CD4-positive, alpha-beta T cell (primary cell): ENCODE data around the gene UNC119. TPM values are rescaled to one million over a fixed set of nuclear protein-coding genes. Genes with fewer than 3 reads are reported as not detected.

ENCODE experiments used
- ATAC-seq: fragments of 200-7000 bp; cut with Tn5 transposase; one replicate; pipeline ENCODE4 v1.10.0; 2022; ENCODE audit warnings: mild to moderate bottlenecking; ENCODE audit not compliant: poor library complexity
- CTCF ChIA-PET: fragments of 350-600 bp; sonication (Branson Sonifier 250); formaldehyde crosslinking; loops from one replicate; lab custom pipeline; 2021; ENCODE audit warnings: antibody characterized with exemption, inconsistent platforms; lab: Charles Lee
- POLR2A ChIA-PET: fragments of 350-600 bp; sonication (Branson Sonifier 250); formaldehyde crosslinking; loops from one replicate; lab custom pipeline; 2021; ENCODE audit warnings: antibody characterized with exemption, inconsistent platforms; lab: Charles Lee
- DNase-seq, 14 experiments: peaks; one replicate each; pipeline ENCODE4 v3.0.0-alpha.2; 2013 to 2020; ENCODE audit warnings: mixed read lengths in 2 of 14
- H3K27ac ChIP-seq, 2 donors: one replicate each; pipeline versions ENCODE4 v1.5.1 to v1.7.0; 2013; ENCODE audit warnings: low read length in 2 of 2, low read depth in 1 of 2, mild to moderate bottlenecking in 1 of 2
- H3K27me3 ChIP-seq, 2 experiments: 1 replicate in 1 of 2; 2 replicates in 1 of 2; pipeline versions ENCODE4 v1.6.1 to v1.7.0; 2013; ENCODE audit warnings: low read length in 2 of 2, control low read depth in 1 of 2, mild to moderate bottlenecking in 1 of 2, moderate library complexity in 1 of 2; ENCODE audit not compliant: insufficient read depth in 2 of 2, control insufficient read depth in 1 of 2
- H3K36me3 ChIP-seq: one replicate; pipeline ENCODE4 v1.6.1; 2013; ENCODE audit warnings: low read length, control low read depth; ENCODE audit not compliant: insufficient read depth
- H3K4me1 ChIP-seq: one replicate; pipeline ENCODE4 v1.6.1; 2013; ENCODE audit warnings: low read length, control low read depth; ENCODE audit not compliant: insufficient read depth
- H3K4me3 ChIP-seq: one replicate; pipeline ENCODE4 v1.5.1; 2013; ENCODE audit warnings: mild to moderate bottlenecking, low read length, moderate library complexity
- H3K9me3 ChIP-seq, 2 experiments: 1 replicate in 1 of 2; 2 replicates in 1 of 2; pipeline versions ENCODE4 v1.6.1 to v1.7.0; 2013; ENCODE audit warnings: low read length in 2 of 2, mild to moderate bottlenecking in 2 of 2, control low read depth in 1 of 2, moderate library complexity in 1 of 2; ENCODE audit not compliant: control insufficient read depth in 1 of 2, insufficient read depth in 1 of 2
- H3K27ac Mint-ChIP-seq: one replicate; pipeline ENCODE4 v1.8.0; 2020; ENCODE audit warnings: mixed read lengths
- H3K27me3 Mint-ChIP-seq: one replicate; pipeline ENCODE4 v1.8.0; 2021; ENCODE audit warnings: mixed read lengths
- H3K36me3 Mint-ChIP-seq: one replicate; pipeline ENCODE4 v1.8.0; 2021; ENCODE audit warnings: low read depth, mixed read lengths
- H3K4me1 Mint-ChIP-seq: one replicate; pipeline ENCODE4 v1.8.0; 2021; ENCODE audit warnings: low read depth, mixed read lengths
- H3K4me3 Mint-ChIP-seq: one replicate; pipeline ENCODE4 v1.8.0; 2020; ENCODE audit warnings: mild to moderate bottlenecking, mixed read lengths
- H3K9me3 Mint-ChIP-seq: one replicate; pipeline ENCODE4 v1.8.0; 2020; ENCODE audit warnings: mixed read lengths
- CTCF ChIP-seq: fragments of 200-600 bp; IDR thresholded peaks from one replicate; pipeline ENCODE4 v1.8.0; 2022; ENCODE audit warnings: antibody characterized with exemption, mild to moderate bottlenecking
- intact Hi-C, 2 experiments: fragments of 100-400 bp; cut with DNase I in 1 of 2; cut with micrococcal nuclease in 1 of 2; formaldehyde crosslinking; loops; one replicate each; pipeline versions ENCODE4 v1.15.1 to v1.9.0; 2023 to 2025; cut with DNase I, micrococcal nuclease
- total RNA-seq, 174 experiments: library from RNA in 2 of 174; stranded (reverse) in 2 of 174; gene quantifications; one replicate each; pipeline ENCODE4 v1.2.3 and lab custom pipeline; 2021 to 2026

The UNC119 gene
- total RNA-seq, 2 experiments from 2014 or later: 77.1 to 83.9 TPM

GRCh38 chr17:28573521-28573920 is 21.1 kb upstream of the UNC119 start:
- CTCF ChIA-PET: no interaction called here
- Histone ChIP-seq H3K4me3 (no peak overlapping the region), H3K27ac (no peak overlapping the region), H3K9me3 (no peaks in the 10 kb centered on the region), H3K27me3 (no peaks in the 10 kb centered on the region), H3K4me1 (peaks cover 60% of the 10 kb centered on the region), H3K36me3 (no peaks in the 10 kb centered on the region)
- H3K9me3 Mint-ChIP-seq: no peaks in the 10 kb centered on the region
- ATAC-seq (no peak), DNase-seq (no peak)
- peaks cover 33% of the 10 kb centered on the region for H3K36me3 Mint-ChIP-seq
- intact Hi-C loops: loop anchor here in 1 of 2 experiments (10.0 kb wide), 1 partner anchor 381 kb away; the partner anchor contains the start of gene PHF12
- POLR2A ChIA-PET: interaction anchor here (3.5 to 4.4 kb wide), 2 partner anchors 23 to 26 kb away, joined by 63 to 70 read pairs; partner anchors contain the start of genes SPAG5 and UNC119
- peak overlapping the region; percentile 94 for H3K4me3 Mint-ChIP-seq
- no peak for TF ChIP-seq CTCF
- H3K4me1 Mint-ChIP-seq: peaks cover 57% of the 10 kb centered on the region
- H3K27ac Mint-ChIP-seq: no peak overlapping the region
- H3K27me3 Mint-ChIP-seq: no peaks in the 10 kb centered on the region

GRCh38 chr17:28573040-28573380 is 20.6 kb upstream of the UNC119 start:
- H3K4me3 Mint-ChIP-seq: peak overlapping the region; percentile 94
- H3K27me3 ChIP-seq: no peaks in the 10 kb centered on the region
- H3K9me3 ChIP-seq: no peaks in the 10 kb centered on the region
- CTCF ChIA-PET: interaction anchor here (1.3 kb wide), 1 partner anchor 40 kb away, joined by 3 read pairs; no protein-coding TSS in a partner anchor
- no peaks in the 10 kb centered on the region for H3K9me3 Mint-ChIP-seq
- POLR2A ChIA-PET: interaction anchor here (2.9 to 4.4 kb wide), 3 partner anchors 23 to 379 kb away, joined by 13 to 70 read pairs (median 63); partner anchors contain the start of genes PHF12, SPAG5 and UNC119
- peaks cover 63% of the 10 kb centered on the region for H3K4me1 Mint-ChIP-seq
- no peaks in the 10 kb centered on the region for H3K27me3 Mint-ChIP-seq
- no peak for ATAC-seq
- peaks cover 36% of the 10 kb centered on the region for H3K36me3 Mint-ChIP-seq
- H3K4me1 ChIP-seq: peaks cover 60% of the 10 kb centered on the region
- intact Hi-C loops: loop anchor here in 1 of 2 experiments (10.0 kb wide), 1 partner anchor 382 kb away; the partner anchor contains the start of gene PHF12
- no peaks in the 10 kb centered on the region for H3K36me3 ChIP-seq
- H3K27ac ChIP-seq: no peak overlapping the region
- no peak for TF ChIP-seq CTCF
- H3K4me3 ChIP-seq: no peak overlapping the region
- DNase-seq: no peak
- H3K27ac Mint-ChIP-seq: peak overlapping the region; percentile 91

GRCh38 chr17:28572259-28573039 is 20.0 kb upstream of the UNC119 start:
- ChIA-PET POLR2A (interaction anchor here (1.2 to 4.4 kb wide), 9 partner anchors 8 to 379 kb away, joined by 4 to 70 read pairs (median 13); partner anchors contain the start of genes BLTP2, PHF12, POLDIP2 and SDF2), CTCF (interaction anchor here (1.3 kb wide), 1 partner anchor 41 kb away, joined by 3 read pairs; no protein-coding TSS in a partner anchor)
- peak overlapping the region in 1 of 2 donors; percentile 85 for H3K27ac ChIP-seq
- no peaks in the 10 kb centered on the region for H3K27me3 ChIP-seq
- intact Hi-C loops: loop anchor here in 1 of 2 experiments (10.0 kb wide), 1 partner anchor 382 kb away; the partner anchor contains the start of gene PHF12
- H3K36me3 ChIP-seq: no peaks in the 10 kb centered on the region
- Mint-ChIP-seq H3K4me3 (peak overlapping the region; percentile 94), H3K27me3 (no peaks in the 10 kb centered on the region), H3K36me3 (peaks cover 42% of the 10 kb centered on the region), H3K9me3 (no peaks in the 10 kb centered on the region), H3K4me1 (peaks cover 68% of the 10 kb centered on the region), H3K27ac (peak overlapping the region; percentile 91)
- H3K9me3 ChIP-seq: no peaks in the 10 kb centered on the region
- ATAC-seq (no peak), DNase-seq (peak in 2 of 14 experiments; percentile 24 to 42)
- peaks cover 60% of the 10 kb centered on the region for H3K4me1 ChIP-seq
- peak overlapping the region; percentile 95 for H3K4me3 ChIP-seq
- TF ChIP-seq CTCF: no peak
